ENCODE measurements around the gene ATP10B.
A peak's percentile ranks its signal among the peaks of the same experiment; 100 is the strongest.

ATP10B gene

GRCh38 chr5:160702311-160702803, 149.7 kb downstream of the ATP10B start:
- TF ChIP-seq POLR2A (IDR thresholded peaks at IDR 0.05; ENCODE audit: low read length): no peak
- no peak for TF ChIP-seq GATA1 (IDR thresholded peaks at IDR 0.05; ENCODE audit: low read depth, low read length)
- DNase-seq: no peak

GRCh38 chr5:160701403-160701802, 150.6 kb downstream of the ATP10B start:
- DNase-seq: no peak
- no peak for TF ChIP-seq POLR2A (IDR thresholded peaks at IDR 0.05; ENCODE audit: low read length)
- no peak for TF ChIP-seq GATA1 (IDR thresholded peaks at IDR 0.05; ENCODE audit: low read depth, low read length)

- DNase-seq: no peak
- no peak for TF ChIP-seq POLR2A (IDR thresholded peaks at IDR 0.05; ENCODE audit: low read length)
- no peak for TF ChIP-seq GATA1 (IDR thresholded peaks at IDR 0.05; ENCODE audit: low read depth, low read length)
Measured at GRCh38 chr5:160699301-160699700, 152.7 kb downstream of the ATP10B start.

GRCh38 chr5:160697281-160697680, 154.7 kb downstream of the ATP10B start:
- TF ChIP-seq GATA1 (IDR thresholded peaks at IDR 0.05; ENCODE audit: low read depth, low read length) (no peak), POLR2A (IDR thresholded peaks at IDR 0.05; ENCODE audit: low read length) (no peak)
- DNase-seq: no peak

GRCh38 chr5:160694896-160695295, 157.1 kb downstream of the ATP10B start:
- DNase-seq: no peak
- TF ChIP-seq GATA1 (IDR thresholded peaks at IDR 0.05; ENCODE audit: low read depth, low read length): no peak
- no peak for TF ChIP-seq POLR2A (IDR thresholded peaks at IDR 0.05; ENCODE audit: low read length)

- TF ChIP-seq POLR2A (IDR thresholded peaks at IDR 0.05; ENCODE audit: low read length): no peak
- no peak for TF ChIP-seq GATA1 (IDR thresholded peaks at IDR 0.05; ENCODE audit: low read depth, low read length)
Measured at GRCh38 chr5:160693831-160694465, 158.1 kb downstream of the ATP10B start.

GRCh38 chr5:160692271-160692670, 159.7 kb downstream of the ATP10B start:
- TF ChIP-seq POLR2A (IDR thresholded peaks at IDR 0.05; ENCODE audit: low read length): no peak
- TF ChIP-seq GATA1 (IDR thresholded peaks at IDR 0.05; ENCODE audit: low read depth, low read length): no peak
- DNase-seq: no peak

More at GRCh38 chr5:160693831-160694465, 158.1 kb downstream of the ATP10B start:
- no peak for DNase-seq

GRCh38 chr5:160685695-160686094, 166.3 kb downstream of the ATP10B start:
- DNase-seq: peak; percentile 2 to 4
- no peak for TF ChIP-seq POLR2A (IDR thresholded peaks at IDR 0.05; ENCODE audit: low read length)

- DNase-seq: no peak
- TF ChIP-seq POLR2A (IDR thresholded peaks at IDR 0.05; ENCODE audit: low read length): no peak
Measured at GRCh38 chr5:160685219-160685618, 166.8 kb downstream of the ATP10B start.

- DNase-seq: no peak
- TF ChIP-seq GATA1 (IDR thresholded peaks at IDR 0.05; ENCODE audit: low read depth, low read length): no peak
- no peak for TF ChIP-seq POLR2A (IDR thresholded peaks at IDR 0.05; ENCODE audit: low read length)
Measured at GRCh38 chr5:160679567-160680309, 172.3 kb downstream of the ATP10B start.

- no peak for TF ChIP-seq POLR2A (IDR thresholded peaks at IDR 0.05; ENCODE audit: low read length)
- TF ChIP-seq GATA1 (IDR thresholded peaks at IDR 0.05; ENCODE audit: low read depth, low read length): no peak
- no peak for DNase-seq
Measured at GRCh38 chr5:160675988-160676387, 176.0 kb downstream of the ATP10B start.

- DNase-seq: no peak
- TF ChIP-seq POLR2A (IDR thresholded peaks at IDR 0.05; ENCODE audit: low read length): no peak
- no peak for TF ChIP-seq GATA1 (IDR thresholded peaks at IDR 0.05; ENCODE audit: low read depth, low read length)
Measured at GRCh38 chr5:160674901-160675300, 177.1 kb downstream of the ATP10B start.

- TF ChIP-seq POLR2A (IDR thresholded peaks at IDR 0.05; ENCODE audit: low read length): no peak
- TF ChIP-seq GATA1 (IDR thresholded peaks at IDR 0.05; ENCODE audit: low read depth, low read length): no peak
- no peak for DNase-seq
Measured at GRCh38 chr5:160672521-160672920, 179.5 kb downstream of the ATP10B start.

GRCh38 chr5:160668356-160668755, 183.7 kb downstream of the ATP10B start:
- TF ChIP-seq POLR2A (IDR thresholded peaks at IDR 0.05; ENCODE audit: low read length): no peak
- TF ChIP-seq GATA1 (IDR thresholded peaks at IDR 0.05; ENCODE audit: low read depth, low read length): no peak
- no peak for DNase-seq

- DNase-seq: no peak
- no peak for TF ChIP-seq POLR2A (IDR thresholded peaks at IDR 0.05; ENCODE audit: low read length)
- TF ChIP-seq GATA1 (IDR thresholded peaks at IDR 0.05; ENCODE audit: low read depth, low read length): no peak
Measured at GRCh38 chr5:160667160-160667559, 184.9 kb downstream of the ATP10B start.

Data from erythroblast (primary cell).